ENCODE results near the gene FAM135A. TPM values are rescaled to one million over a fixed set of nuclear protein-coding genes. Genes with fewer than 3 reads are reported as not detected.

Gene FAM135A
- total and polyA plus RNA-seq, 2 of the 8 experiments (the other 6 are each of a cell fraction or from before 2014, with no cell fraction given), result 17.4 to 35.7 TPM

- no peak for TF ChIP-seq RAD21 (IDR thresholded peaks at IDR 0.05 in 1 of 2, conservative IDR thresholded peaks at IDR 0.05 in 1 of 2; ENCODE audit: low read depth in 2 of 2, low read length in 2 of 2)
- TF ChIP-seq POLR2AphosphoS5 (IDR thresholded peaks at IDR 0.05; ENCODE audit: low read depth, low read length), result no peak
- TF ChIP-seq MAX (IDR thresholded peaks at IDR 0.05), result no peak
- no peak for TF ChIP-seq SIN3A (conservative IDR thresholded peaks at IDR 0.05 in 1 of 2, IDR thresholded peaks at IDR 0.05 in 1 of 2; ENCODE audit: low read depth in 1 of 2, low read length in 2 of 2)
- no peak for TF ChIP-seq TCF12 (IDR thresholded peaks at IDR 0.05; ENCODE audit: low read depth, low read length)
These were observed 32.4 kb upstream of the FAM135A start (continued) for GRCh38 chr6:70380771-70381416.

Data from H1 (cell line).